GM21423 (cell line): ENCODE data around the gene ARID1B.
"Not testable (repeated sequence)": the region's sequence is repeated elsewhere in the genome, so short reads cannot be mapped to it uniquely, and the experiment has no call there.

ENCODE experiments used
- ATAC-seq: cut with Tn5 transposase; IDR thresholded peaks from one replicate; pipeline ENCODE4 v1.9.1; 2021; ENCODE audit warnings: mild to moderate bottlenecking, moderate library complexity; ENCODE audit not compliant: unreplicated experiment

Gene ARID1B

DNA sequence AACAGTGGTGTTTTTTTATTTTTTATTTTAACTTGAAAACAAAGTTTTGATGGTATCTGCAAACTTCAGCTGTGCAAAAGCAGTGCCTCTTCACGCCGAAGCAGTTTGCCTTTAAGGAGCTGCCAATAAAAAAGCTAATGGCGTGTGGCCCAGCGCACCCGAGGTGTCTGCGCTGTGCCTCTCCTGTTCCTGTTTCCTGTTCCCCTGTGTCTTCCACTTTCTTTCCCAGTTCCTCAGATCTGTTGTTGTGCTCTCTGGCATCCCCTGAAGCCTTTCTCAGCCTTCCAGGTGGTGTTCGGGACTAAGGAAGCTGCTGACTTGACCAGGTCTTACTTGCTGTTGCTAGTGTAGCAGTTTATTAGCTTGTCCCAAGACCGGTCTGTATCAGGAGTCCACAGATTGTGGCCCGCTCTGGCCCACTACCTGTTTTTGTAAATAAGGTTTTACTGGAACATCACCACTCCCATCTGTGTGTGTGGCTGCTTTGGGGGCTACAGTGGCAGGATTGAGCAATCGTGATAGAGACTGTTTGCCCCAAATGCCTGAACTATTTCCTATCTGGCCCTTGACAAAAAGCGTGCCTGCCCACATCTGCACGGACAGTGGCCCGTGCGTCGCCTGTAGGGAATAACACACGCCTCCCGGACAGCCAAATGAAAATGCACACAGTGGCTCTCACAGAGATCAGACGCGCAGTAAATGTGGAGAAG lies 367.8 kb downstream of the ARID1B start:
- ATAC-seq, result no peak

DNA sequence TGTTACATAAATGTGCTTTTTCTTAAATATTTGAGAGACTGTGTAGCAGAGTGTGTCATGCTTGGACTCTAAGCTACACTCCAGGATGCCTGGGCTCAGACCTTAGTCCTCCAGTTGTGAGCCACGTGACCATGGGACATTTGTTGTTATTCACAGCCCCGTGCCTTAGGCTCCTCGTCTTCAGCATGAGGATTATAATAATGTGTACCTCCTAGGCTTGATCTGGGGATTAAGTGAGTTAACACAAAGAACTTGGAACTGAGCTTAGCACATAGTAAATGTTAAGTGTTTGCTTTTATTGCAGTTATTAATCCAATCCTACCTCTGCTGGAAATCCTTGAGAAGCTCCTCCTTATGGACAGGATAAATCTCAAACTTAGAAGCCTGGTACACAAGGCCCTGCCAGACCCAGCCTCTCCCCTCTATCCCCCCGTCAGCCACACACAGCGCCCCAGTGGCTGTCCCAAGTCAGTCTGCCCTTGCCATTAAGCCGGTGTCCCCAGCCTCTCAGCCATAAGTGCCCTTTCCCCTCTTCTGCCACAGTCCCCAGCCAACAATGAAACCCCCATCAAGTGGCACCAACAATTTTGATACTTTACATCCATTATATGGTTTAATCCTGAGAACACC lies 368.6 kb downstream of the ARID1B start:
- no peak for ATAC-seq

DNA sequence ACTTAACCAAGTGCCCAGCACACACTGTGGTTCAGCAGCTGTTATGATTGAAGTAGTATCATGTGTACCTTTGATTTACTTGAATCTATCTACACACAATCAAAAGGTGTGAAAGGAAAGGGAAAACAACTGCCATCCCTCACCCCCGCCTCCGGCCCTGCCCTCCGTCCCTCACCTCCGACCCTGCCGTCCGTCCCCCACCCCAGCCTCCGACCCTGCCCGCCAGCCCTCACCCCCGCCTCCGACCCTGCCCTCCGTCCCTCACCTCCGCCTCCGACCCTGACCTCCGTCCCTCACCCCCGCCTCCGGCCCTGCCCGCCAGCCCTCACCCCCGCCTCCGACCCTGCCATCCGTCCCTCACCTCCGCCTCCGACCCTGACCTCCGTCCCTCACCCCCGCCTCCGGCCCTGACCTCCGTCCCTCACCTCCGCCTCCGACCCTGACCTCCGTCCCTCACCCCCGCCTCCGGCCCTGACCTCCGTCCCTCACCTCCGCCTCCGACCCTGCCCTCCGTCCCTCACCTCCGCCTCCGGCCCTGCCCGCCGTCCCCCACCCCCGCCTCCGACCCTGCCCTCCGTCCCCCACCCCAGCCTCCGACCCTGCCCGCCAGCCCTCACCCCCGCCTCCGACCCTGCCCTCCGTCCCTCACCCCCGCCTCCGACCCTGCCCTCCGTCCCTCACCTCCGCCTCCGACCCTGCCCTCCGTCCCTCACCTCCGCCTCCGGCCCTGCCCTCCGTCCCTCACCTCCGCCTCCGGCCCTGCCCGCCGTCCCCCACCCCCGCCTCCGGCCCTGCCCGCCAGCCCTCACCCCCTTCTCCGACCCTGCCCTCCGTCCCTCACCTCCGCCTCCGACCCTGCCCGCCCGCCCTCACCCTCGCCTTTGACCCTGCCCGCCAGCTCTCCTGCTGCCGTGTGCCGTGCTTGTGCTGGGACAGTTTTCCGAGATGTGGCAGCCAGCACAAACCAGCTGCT lies 370.2 kb downstream of the ARID1B start:
- not testable (repeated sequence) for ATAC-seq

DNA sequence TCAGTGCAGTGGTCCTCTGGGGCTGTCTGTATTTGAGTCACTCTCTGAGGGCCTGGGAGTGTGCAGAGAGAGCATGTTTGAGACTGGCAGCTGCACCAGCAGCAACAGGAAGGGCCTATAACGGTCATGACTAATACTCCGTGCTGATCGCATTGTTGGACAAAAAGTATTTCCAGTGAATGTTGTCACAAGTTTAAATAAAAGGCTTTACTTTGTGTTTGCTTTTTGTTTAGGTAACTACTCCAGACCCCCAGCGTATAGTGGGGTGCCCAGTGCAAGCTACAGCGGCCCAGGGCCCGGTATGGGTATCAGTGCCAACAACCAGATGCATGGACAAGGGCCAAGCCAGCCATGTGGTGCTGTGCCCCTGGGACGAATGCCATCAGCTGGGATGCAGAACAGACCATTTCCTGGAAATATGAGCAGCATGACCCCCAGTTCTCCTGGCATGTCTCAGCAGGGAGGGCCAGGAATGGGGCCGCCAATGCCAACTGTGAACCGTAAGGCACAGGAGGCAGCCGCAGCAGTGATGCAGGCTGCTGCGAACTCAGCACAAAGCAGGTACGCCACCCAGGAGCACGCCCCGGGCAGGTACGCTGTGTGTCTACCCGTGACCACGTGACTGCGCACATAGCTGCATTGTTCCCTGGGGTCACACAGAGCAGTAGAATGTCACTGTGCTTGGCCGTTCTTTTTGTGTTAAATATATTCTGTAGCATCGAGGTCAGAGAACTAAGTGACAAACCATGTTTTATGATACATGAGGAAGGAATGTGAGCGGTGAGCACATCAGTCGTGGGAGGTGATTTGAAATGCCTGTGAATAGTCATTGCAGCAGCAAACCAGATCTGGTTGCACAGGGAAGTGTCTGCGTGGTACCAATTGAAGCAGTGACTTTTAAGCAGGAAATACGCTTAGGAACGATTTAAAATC lies 371.5 kb downstream of the ARID1B start:
- ATAC-seq, result no peak

DNA sequence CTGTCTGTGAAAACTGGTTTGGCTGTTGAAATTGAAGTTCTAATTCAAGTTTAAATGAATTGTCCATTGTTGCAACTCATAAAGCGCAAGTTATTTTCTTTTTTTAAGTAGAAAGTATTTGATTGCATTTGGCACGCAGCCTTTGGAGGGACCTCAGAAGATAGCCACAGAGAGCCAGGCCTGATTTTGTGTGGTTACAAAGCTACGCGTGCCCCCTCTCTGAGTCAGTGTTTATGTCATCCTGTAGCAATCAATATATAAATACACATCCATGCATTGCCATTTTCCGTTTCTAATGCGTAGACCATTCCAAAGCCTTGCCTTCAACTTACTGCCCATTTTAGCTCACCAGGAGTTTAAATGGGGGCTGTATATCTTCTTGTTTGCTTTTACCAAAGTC lies 372.9 kb downstream of the ARID1B start:
- ATAC-seq, result no peak

DNA sequence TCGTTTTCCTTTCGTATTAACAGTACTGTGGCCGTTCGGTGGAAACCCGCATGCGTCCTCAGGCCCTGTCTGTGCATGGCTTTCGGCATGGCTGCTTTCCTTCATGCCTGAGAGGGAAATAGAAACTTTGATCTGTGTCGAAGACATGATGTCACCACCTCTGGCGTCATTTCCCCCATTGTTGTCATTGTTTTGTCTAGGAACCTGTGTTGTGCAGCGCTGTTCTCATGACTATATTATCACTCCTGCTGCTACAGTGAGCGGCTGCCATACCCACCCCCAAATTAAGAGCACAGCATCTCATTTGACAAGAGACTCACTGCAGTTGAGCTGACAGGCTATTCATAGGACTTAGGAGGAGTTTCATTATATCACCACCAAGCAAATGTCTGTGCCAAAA lies 373.9 kb downstream of the ARID1B start:
- no peak for ATAC-seq

DNA sequence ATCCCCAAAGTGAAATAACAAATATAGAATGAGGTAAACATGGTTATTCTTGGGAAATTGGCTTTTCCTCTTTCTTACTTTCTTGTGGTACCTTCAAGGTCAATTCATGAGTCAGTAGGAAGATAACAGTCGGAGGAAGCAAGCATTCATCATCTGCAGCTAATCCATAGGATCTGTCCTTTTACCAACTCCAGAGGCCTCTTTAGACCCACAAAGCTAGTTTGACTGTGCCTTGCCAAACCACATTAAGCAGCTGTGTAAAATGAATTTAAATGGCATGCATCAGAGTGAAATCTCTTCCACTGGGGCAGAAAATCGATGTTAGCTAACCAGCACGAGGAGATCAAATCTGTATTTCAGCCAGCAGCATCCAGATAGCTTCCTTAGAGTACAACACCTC lies 374.8 kb downstream of the ARID1B start:
- ATAC-seq, result no peak

DNA sequence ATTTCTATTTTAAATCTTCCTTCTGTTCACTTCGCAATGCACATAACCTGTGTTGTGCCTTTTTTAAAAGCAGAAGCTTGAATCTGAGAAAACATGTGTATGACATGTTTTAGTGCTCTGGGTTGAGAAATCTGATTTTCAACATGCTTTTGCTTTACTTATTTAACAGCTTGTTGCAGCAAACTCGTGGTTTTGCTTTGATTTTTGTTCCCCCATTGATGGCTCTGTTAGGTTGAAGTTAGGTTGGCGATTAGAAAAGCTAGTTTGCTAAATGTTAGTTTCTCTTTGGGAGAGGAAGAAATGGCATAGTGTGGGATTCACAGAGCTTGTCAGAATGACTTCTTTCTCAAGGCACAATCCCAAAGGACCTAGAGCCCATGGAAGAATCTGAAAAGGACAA lies 375.4 kb downstream of the ARID1B start:
- no peak for ATAC-seq

DNA sequence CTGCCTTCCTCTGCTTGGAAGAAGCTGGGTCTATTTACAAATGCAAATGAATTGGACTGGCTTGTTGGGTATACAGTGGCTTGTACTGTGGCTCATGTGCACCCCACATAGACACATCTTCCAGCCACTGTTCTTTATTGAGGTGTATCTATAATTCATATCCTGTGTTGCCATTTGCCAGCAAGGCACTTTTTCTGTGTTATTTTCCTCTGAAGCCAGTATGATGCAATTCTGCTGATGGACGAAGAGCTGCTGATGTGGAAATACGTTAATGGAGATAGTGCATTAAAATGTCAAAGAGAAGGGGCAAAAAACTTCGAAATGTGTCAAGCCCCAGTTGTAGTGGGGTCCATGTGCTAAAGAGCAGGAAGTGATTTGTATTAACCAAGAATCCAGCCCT lies 378.6 kb downstream of the ARID1B start:
- ATAC-seq, result no peak

DNA sequence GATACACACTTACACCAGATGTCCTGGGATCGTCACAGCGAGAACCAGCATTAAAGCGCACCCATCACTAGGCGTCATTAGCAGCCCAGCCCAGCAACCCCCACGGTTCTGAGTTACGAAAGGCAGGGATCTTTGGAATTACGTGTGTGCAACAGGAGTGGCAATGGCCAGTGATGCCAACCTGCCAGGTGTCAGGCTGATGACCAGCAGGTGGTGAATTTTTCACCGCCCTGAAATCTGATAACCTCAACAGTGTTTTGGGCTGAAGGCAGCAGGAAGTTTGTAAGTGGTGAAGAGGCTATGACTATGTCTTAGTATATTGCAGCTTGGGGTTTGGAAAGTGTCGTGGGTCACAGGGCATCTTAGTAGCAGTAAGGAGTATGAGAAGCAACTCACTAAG lies 380.1 kb downstream of the ARID1B start:
- no peak for ATAC-seq

DNA sequence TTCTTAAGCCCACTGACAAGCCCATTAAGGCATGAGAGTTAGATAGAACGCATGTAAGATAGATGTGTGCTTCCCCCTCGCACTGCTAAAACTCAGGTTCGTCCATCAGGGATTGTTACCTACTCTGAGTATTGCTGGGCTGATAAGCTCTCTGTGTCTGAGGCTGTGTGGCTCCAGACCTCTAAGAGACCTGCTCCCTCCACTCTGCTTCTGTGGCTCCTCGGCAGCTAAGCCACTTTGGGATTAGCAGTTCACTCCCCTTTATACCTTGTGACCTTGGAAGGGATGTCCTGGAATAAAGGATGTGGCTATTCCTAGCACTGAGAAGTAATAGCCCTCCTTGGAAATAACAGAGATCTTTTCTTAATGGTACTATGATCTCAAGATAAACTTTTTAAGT lies 381.3 kb downstream of the ARID1B start:
- ATAC-seq, result no peak

DNA sequence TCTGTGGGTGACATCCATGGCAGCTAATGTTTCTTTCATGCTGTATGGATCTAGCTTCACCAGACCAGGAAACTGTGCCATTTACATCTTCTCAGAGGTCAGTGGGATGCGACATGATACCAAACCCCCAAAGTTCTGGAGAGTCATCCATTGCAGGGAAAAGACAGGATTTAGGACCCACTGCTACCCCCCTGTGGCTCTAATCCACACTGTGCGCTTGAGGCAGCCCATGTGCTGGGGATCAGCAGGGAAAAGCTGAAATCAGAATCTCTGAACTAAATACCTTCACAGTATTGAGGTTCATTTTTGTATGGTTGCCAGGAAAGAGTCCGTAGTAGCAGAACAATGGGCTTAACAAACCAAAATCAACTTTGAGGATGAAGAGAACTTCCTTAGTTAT lies 381.7 kb downstream of the ARID1B start:
- no peak for ATAC-seq

DNA sequence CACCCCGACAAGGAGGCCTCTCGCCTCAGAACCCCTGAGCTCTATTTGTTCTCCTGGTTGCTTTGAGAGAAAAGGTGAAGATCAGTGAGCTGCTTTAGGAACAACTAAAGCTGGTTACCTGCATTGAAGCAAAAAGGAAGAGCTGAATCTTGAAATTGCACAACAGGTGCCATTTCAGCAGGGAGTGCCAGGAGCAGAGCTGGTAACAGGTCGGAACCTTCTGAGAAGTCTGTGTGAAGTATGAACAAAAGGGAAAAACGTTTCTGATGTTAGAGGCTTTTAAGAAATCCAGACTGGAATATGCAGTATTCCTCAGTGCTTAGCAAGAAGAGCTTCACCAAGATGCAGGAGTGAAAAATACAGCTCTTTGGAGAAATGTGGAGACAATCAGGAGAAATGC lies 382.2 kb downstream of the ARID1B start:
- no peak for ATAC-seq

DNA sequence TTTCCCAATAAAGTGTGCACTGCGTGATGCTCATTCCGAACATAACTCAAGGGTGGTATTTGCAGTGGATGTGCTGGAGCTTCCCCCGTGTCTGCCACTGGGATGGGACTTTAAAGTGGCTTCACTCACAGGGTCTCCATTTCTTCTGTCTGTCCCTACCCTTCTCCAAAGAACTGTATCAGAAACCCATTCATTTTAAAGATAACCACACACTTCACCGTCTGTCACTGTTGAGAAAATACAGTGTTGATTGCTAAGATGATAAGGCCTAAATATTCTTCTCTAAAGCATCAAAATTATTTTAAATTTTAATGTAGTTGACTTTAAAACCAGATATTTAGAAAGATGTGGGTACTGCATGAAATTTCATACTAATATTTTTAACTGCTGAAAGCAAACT lies 384.7 kb downstream of the ARID1B start:
- ATAC-seq, result no peak

DNA sequence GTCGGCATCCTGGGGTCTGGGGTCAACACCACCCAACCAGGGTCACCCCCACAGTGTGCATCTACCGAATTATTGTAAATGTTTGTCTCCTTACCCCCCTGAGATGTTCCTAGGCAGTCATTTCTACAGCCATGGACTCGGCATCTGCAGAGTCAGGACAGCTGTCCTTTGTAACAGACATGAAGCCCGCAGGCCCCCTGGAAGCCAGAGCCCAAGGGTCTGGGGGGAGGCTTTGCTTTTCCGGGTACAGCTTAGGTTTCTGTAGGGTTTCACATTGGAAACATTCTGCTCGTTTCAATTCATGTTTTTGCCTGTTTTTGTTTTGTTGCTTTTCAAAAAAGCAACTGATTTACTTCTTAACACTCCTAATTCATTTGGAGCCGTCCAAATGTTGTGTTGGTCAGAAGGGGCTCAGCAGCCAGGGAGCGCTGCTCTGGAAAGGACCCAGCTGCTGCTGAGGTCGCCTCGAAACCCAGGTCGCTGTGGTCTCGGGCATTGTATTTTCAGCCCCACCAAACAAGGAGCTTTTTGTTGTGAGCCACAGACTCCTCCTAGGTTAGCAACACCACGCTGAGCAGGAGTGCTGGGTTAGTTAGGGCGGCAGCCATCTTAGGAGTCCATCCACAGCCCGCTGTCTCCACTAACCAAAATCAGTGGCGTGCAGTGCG lies 385.7 kb downstream of the ARID1B start:
- no peak for ATAC-seq

DNA sequence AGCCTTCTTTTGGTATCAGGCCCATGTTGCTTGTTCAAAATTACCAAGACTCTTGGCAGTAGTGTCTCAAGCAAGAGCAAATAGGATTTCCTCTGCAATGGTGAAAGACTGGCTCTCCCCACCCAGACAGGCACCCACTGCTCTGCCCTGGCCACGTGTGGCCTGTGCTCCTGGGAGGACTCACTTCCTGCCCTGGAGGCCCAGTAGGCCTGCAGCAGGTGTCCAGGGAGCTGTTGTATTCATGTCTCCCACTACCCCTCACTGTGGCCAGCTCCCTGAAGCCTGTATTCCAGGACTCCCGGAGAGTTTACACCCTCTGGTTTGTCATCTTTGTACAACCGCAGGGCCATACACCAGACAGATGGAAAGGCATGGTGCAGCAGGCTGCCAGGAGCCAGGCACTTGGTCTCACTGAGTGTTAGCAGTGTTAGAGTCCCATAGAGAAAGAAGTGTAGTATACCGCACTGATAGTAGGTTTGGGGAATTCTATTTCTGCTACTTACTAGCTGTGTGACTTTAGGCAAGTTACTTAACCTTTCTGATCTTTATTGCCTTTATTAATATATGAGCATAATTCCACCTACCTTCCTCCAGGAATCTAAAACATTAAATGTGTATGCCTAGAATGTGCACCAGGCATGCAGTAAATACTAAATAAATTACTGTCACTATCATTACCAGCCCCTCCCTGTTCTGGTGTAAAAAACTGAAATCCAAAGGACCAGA lies 386.4 kb downstream of the ARID1B start:
- ATAC-seq, result no peak

DNA sequence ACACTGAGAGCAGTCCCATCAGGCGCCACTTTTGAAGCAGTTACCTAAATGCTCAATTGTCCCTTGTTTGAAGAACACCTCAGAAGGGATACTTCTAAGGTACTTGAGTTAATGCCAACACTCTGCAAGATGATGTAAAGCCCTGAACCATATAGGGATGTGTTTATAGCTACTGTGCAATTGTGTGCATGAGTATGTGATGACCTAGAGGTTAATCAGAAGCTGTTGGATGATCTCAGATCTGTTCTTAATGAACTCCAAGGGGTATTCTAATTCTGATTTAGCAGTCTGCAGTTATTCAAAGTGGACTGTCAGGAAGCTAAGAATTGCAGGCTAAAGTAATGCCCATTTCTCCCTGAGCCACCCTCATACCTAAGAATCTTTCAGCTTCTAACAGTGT lies 387.8 kb downstream of the ARID1B start:
- ATAC-seq, result no peak

DNA sequence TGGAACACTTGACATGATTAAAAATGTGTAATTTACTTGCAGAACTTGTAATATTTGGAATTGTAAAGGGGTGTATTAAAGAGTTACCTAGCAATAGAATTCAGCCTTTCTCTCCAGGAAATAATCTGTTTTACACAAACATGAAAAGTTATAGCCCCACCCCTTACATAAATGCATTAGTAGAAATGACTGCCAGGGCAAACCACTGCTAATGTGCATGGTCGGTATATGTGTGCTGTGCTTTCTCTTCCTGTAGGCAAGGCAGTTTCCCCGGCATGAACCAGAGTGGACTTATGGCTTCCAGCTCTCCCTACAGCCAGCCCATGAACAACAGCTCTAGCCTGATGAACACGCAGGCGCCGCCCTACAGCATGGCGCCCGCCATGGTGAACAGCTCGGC lies 389.6 kb downstream of the ARID1B start:
- ATAC-seq, result no peak

DNA sequence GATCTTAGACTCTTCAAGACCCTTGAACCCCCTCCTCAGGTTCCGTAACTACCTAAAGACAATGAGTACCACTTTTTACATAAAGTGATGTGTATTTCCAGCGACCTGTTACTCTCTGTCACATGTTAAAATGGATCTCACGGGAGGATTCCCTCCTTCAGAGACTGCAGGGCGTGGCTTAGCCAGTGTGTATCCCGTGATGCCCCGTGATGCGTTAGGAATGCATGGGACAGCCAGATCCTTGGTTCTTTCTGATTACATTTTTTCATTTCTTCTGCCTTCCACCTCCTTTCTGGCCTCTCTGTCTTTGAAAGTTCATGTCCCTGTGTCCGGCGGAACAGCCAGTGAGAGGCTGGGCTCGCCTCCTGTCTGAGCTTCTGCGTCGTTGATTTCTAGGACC lies 390.7 kb downstream of the ARID1B start:
- no peak for ATAC-seq
